ENCODE data around the gene RNF146.
"Not testable (repeated sequence)": the region's sequence is repeated elsewhere in the genome, so short reads cannot be mapped to it uniquely, and the experiment has no call there.

Gene RNF146

GRCh38 chr6:127266178-127266891, at the start of gene RNF146:
Gene RNF146 (plus strand): TSS chr6:127266864. CDS start chr6:127280339, 13,475 bp downstream.
- DNase-seq (ENCODE audit: low read depth): peak; percentile 53

- no peak for DNase-seq (ENCODE audit: low read depth)
Observed at GRCh38 chr6:127219869-127220268, 46.8 kb upstream of the RNF146 start.

- DNase-seq (ENCODE audit: low read depth): no peak
Observed at GRCh38 chr6:127221201-127221600, 45.5 kb upstream of the RNF146 start.

DNA sequence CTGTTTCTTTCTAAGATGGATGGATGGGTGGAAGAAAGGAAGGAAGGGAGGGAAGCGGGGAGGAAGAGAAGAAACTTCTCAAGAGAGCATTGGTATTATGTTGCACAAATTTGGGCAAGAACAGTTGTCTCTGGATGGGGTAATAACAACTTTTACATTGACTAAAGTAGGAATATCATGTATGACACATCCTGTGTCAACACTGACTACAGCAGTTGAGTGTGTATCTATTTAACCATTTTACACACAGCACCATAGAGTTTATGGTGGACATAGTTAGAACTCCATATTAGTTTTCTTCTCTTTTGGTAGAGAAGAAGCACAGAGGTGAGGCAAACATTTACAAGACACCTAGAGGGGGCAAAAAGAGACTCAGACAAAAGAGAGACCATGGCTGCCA, 44.2 kb upstream of the RNF146 start:
- DNase-seq (ENCODE audit: low read depth): no peak

DNA sequence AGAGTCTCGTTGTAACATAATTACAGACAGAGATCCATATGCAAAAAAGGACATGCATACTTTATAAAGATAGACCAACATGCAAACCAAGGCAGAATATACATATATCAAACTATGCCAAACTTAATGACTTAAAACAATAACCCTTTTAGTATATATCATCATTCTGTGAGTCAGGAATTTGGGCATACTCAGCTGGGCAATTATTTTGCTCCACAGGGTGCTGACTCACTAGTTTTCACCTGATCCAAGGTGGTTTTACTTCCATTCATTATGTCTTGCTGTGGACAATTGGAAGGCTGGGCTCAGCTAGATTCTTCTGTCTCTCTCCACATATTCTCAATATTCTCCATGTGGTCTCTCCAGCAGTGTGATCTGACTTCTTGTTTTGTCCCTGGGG, 41.2 kb upstream of the RNF146 start:
- no peak for DNase-seq (ENCODE audit: low read depth)

DNA sequence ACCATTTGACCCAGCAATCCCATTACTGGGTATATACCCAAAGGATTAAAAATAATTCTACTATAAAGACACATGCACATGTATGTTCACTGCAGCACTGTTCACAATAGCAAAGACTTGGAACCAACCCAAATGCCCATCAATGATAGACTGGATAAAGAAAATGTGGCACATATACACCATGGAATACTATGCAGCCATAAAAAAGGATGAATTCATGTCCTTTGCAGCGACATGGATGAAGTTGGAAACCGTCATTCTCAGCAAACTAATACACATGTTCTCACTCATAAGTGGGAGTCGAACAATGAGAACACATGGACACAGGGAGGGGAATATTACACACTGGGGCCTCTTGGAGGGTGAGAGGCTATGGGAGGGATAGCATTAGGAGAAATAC, 32.8 kb upstream of the RNF146 start:
- DNase-seq (ENCODE audit: low read depth): not testable (repeated sequence)

GRCh38 chr6:127243501-127243900, 23.2 kb upstream of the RNF146 start:
- DNase-seq (ENCODE audit: low read depth): no peak

DNA sequence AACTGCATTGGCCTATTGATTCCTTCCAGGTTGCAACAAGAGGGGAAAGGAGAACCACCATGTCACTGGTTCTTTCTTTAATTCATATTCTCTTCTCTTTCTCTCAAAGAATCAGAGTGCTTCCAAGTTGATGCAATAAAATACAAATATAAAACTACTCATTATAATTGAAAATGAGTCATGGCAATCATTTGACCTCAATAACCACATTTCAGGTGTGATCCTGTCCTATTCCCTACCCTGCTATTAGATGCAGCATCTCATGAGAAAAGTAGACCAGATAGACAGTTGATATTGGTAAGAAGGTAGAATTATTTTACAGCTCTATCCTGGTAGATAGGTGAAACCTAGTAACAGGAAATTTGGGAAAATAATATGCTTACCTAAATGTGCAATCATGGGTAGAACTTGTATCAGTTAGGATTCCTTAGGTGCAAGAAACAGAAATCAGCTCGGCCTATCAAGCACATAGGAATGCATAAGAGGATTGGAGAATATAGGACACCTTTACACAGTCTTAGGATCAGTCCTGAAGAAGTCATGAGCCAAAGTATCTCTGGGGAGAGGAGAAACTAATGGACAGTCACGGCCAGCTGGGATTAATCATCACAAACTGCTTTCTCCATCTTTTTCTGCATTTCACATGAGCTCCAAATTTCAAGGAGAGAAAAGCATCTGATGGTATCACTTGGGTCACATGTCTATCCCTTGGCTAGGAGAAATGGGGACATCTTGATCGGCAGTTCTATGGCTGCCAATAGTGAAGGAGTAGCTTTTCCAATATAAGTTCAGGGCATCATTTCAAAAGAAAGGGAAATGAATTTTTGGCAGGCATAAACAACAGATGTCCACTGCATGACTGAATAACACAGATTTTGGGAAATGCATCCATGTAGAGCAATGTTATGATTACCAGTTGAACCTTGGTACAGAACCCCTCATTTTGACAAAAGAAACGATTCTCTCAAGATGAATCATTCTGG, 19.3 kb upstream of the RNF146 start:
- no peak for DNase-seq (ENCODE audit: low read depth)

DNA sequence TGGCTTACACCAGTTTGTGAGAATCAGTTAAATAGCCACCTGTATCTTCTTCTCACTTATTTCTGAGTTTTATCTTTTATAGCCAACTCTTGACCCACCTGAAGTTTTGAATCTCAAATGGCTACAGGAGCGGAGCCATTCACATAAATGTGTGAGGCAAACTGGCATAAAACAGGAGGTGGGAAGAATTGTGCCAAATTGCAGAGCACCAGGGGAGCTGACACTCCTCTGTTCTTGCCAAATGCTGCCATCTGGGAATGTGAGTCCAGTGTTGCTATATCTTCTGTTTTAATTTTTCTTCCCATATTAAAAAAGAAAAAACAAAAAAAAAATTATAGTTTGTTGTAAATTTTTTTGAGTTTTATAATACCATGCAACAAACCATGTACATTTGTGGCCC, 17.0 kb upstream of the RNF146 start:
- DNase-seq (ENCODE audit: low read depth): no peak

GRCh38 chr6:127255286-127255685, 11.4 kb upstream of the RNF146 start:
- no peak for DNase-seq (ENCODE audit: low read depth)

DNA sequence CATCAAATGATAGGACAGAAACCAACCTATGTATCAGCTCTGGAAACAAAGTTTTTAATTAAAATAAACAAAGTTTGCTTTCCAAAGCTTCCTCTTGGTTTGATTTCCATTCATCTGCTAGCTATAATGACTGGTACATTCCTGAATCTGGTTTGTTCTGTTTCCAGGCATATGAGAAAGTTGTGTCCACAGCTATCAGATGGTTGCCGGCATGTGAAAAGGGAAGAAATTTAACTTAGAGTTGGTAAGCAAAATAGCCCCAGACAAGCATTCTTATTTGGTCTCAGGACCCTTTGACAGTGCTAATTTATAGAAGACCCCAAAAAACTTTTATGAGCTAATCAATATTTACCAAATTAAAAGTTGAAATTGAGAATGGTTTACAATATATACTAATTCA, 3.8 kb upstream of the RNF146 start:
- no peak for DNase-seq (ENCODE audit: low read depth)

DNA sequence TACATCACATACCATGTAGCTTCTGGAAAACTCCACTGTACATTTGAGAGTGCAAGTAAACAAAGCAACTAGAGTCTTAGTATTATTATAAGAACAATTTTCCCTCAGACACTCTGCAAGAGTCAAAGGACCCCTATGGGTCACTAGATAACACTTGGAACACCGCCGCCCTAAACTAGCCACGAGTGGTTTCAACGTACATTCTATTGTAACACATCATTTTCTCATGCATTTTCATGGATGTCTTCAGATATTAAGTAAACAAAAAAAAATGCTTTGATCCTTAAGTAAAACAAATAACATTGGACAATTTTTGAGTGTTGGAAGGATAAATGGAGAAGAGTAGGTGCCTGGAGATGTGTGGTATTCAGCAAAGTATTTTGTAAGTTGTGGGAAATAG, 3.2 kb upstream of the RNF146 start:
- DNase-seq (ENCODE audit: low read depth): no peak

DNA sequence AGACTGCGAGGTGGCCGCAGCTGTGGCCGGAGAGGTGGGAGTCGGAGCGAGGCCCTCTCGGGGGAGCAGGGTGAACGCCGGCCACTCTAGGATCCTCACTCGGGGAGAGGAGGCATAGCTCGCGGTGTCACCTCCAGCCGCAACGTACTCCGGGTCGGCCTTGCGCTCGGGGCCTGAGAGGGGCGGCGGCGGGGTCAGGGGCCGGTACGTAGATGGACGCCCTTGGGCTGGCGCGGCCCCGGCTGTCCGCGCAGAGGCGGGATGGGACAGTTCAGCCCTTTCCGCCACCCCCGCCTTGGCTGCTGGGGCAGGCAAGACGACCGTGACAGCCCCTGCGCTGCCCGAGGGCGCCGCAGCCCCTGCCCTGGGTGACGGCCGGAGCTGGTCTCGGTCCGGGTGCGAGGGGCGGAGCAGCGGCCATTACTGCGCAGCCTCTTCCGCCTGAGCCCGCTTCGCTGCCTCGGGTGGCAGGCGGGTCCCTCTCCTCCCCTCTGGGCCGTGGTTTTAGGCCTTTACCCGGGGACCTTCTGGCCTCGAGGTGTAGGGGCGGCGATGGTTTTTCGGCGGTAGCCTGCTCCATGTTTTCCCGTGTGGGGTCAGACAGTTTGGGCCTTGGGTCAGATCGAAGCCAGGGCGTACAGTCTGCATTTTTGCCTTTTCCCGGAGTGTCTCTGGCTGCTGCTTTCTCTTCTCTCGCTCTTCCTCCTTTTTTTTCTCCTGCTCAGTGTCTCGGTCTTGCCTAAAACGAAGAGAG, 405 bp downstream of the RNF146 start:
- peak; percentile 6 for DNase-seq (ENCODE audit: low read depth)

- DNase-seq (ENCODE audit: low read depth): no peak
Observed at GRCh38 chr6:127267646-127268625, 1.3 kb downstream of the RNF146 start.

GRCh38 chr6:127272576-127272975, 5.9 kb downstream of the RNF146 start:
- DNase-seq (ENCODE audit: low read depth): no peak

DNA sequence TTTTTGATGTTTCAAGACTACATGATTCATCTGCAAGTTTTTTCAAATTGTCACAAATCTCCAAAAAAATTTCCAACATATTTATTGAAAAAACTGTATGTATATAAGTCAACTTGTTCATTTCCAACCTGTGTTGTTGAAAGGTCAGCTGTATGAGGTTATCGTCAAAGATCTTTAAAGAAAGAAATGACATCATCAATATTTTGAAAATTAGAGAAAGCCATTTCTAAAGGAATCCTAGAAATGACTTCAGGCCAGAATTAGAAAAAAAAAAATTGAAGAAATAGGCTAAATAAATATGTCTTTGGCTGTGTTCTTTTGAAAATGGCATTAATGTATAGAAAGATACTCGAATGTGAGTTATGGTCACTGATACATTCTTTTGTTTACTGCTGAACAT, 6.8 kb downstream of the RNF146 start:
- DNase-seq (ENCODE audit: low read depth): no peak

DNA sequence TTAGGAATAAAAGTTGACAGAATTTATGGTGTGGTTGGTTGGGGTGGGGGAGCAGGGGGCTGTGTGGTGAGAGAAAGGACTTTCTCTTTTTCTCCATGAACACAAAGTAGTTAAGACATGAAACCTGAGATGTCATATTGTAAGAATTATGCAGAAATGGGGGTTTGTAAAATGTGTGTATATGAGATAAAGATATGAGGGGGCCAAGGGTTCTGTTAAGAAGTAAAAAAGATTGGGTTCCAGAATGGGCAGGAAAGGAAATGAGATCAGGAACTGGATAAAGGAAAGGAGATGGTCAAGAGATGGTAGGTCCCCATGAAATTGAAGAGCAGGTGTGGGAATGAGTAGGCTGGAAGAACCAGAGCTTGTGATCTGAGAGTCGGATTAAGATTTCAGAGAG, 9.7 kb downstream of the RNF146 start:
- DNase-seq (ENCODE audit: low read depth): no peak

DNA sequence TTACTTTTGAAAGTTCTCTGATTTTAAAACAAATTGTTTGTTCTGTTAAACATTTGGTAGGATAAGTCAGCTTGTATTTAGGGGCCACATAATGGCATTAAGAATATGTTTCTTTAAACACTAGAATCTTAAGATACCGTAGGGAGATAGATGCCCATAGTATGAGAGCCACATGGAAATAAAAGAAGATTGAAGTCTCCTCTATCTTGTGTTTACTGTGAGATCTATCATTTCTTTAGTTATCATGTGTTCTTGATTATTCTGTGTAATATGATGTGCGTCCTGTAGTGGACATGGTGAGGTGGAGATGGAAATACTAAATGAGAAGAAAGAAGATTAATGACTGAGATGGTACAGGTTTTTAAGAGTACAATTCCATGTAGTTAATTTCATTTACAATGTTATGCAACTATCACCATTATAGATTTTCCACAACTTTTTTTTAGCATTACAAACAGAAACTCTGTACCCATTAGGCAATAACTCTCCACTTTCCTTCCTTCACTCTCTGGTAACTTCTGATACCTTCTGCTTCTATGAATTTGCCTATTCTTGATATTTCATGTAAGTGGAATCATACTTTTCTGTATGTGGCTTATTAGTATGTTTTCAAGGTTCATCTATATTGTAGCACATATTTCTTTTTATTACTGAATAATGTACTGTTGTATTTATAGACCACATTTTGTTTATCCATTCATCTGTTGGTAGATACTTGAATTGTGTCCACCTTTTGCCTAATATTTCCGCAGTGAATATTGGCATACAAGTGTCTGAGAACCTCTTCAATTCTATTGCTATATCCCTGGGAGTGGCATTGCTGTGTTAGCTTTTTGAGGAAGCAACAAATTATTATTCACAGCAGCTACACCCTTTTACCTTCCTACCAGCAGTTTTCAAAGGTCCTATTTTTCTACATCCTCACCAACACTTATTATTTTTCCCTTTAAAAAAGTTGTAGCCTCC, 11.5 kb downstream of the RNF146 start:
- DNase-seq (ENCODE audit: low read depth): no peak

GRCh38 chr6:127279815-127280214, 13.2 kb downstream of the RNF146 start:
- no peak for DNase-seq (ENCODE audit: low read depth)

DNA sequence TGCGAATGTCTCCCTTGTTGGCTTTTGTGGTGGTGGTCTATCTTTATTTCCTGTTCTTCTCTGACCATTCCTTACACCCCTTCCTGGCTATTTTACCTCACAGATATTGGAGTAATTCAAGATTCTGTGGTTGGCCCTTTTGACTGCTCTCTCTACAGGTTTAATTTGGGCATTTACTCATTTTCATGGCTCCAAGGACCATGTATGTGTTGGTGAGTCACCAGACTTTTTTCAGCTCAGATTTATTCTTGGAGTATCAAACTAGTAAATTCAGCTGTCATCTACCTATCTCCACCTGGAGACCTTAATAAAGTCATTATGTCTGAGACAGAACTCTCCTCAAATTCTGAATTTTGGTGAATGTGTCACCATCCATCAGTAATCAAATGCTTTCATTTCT, 15.5 kb downstream of the RNF146 start:
- no peak for DNase-seq (ENCODE audit: low read depth)
